ENCODE results near the gene NUDT19.

- TF ChIP-seq GLIS3 (CRISPR knock-in tag; IDR thresholded peaks at IDR 0.05) (no peak), ZFP3 (CRISPR knock-in tag; IDR thresholded peaks at IDR 0.05) (no peak), ARNTL (CRISPR knock-in tag; IDR thresholded peaks at IDR 0.05; ENCODE audit: borderline replicate concordance, low read depth) (no peak)
These were observed 41.9 kb upstream of the NUDT19 start for GRCh38 chr19:32649751-32650150.
